ENCODE results near the gene METTL13. TPM values are rescaled to one million over a fixed set of nuclear protein-coding genes. Genes with fewer than 3 reads are reported as not detected.

METTL13 gene
- total and polyA plus RNA-seq, 2 of the 8 experiments (the other 6 are each of a cell fraction or from before 2014, with no cell fraction given): 38.1 to 66.3 TPM

DNA sequence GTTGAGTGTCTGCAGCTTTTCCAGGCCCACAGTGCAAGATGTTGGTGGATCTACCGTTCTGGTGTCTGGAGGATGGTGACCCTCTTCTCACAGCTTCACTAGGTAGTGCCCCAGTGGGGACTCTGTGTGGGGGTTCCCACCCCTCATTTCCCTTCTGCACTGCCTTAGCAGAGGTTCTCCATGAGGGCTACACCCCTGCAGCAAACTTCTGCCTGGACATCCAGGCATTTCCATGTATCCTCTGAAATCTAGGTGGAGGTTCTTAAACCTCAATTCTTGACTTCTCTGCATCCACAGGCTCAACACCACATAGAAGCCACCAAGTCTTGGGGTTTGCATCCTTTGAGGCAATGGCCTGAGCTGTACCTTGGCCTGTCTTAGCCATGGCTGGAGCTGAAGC is 45.5 kb downstream of the METTL13 start:
- Histone ChIP-seq H2AFZ (ENCODE audit: low read length) (no peak overlapping the region), H2AK5ac (ENCODE audit: low read depth, low read length) (no peak overlapping the region), H3K36me3 (ENCODE audit: control insufficient read depth in 2 of 4, insufficient read depth in 4 of 4, low read length in 3 of 4) (peaks cover 0 to 3% (median 0%) of the 10 kb centered on the region in 4 experiments; a peak in 1 of 8 replicates), H3K14ac (ENCODE audit: insufficient read length) (no peak overlapping the region), H3K4ac (replicated peaks; ENCODE audit: insufficient read length, low read depth, low read length) (no peak overlapping the region), H3K4me2 (ENCODE audit: insufficient read depth in 1 of 2, low read depth in 2 of 2, low read length in 2 of 2) (no peak overlapping the region), H3K4me1 (replicated peaks in 1 of 4; ENCODE audit: control insufficient read depth in 3 of 4, insufficient read depth in 4 of 4, low read length in 3 of 4) (no peaks in the 10 kb centered on the region), H3K23me2 (ENCODE audit: low read depth, low read length) (no peaks in the 10 kb centered on the region), H3K27ac (ENCODE audit: low read depth, low read length) (no peak overlapping the region), H4K91ac (replicated peaks; ENCODE audit: insufficient read length, low read length) (no peak overlapping the region), H3K79me2 (ENCODE audit: control insufficient read depth in 1 of 2, insufficient read depth in 2 of 2, low read length in 2 of 2) (no peaks in the 10 kb centered on the region), H3K18ac (ENCODE audit: extremely low read depth, low read length) (no peak overlapping the region), H3K9ac (replicated peaks in 1 of 4; ENCODE audit: extremely low read depth in 1 of 4, low read depth in 3 of 4, low read length in 3 of 4) (no peak overlapping the region), H2BK20ac (ENCODE audit: low read length) (no peak overlapping the region), H3K4me3 (ENCODE audit: extremely low read depth in 1 of 4, insufficient read depth in 2 of 4, low read depth in 3 of 4, low read length in 4 of 4) (no peak overlapping the region), H2BK15ac (ENCODE audit: low read length) (no peak overlapping the region), H3K56ac (replicated peaks; ENCODE audit: insufficient read length, low read depth, low read length) (no peak overlapping the region), H3K27me3 (replicated peaks in 1 of 4; ENCODE audit: control insufficient read depth in 3 of 4, extremely low read depth in 1 of 4, insufficient read depth in 3 of 4, low read length in 3 of 4) (no peaks in the 10 kb centered on the region), H2BK120ac (replicated peaks; ENCODE audit: low read depth, low read length) (no peak overlapping the region), H3K79me1 (ENCODE audit: low read depth, low read length) (no peaks in the 10 kb centered on the region), H4K5ac (ENCODE audit: insufficient read length, low read depth, low read length) (no peak overlapping the region), H4K8ac (ENCODE audit: extremely low read depth, insufficient read depth, low read length) (no peak overlapping the region), H3K9me3 (ENCODE audit: insufficient read depth in 2 of 2, low read depth in 1 of 2, low read length in 1 of 2) (peaks cover 13 to 18% of the 10 kb centered on the region in 2 experiments), H4K20me1 (replicated peaks in 1 of 2; ENCODE audit: control insufficient read depth in 1 of 2, insufficient read depth in 2 of 2, low read length in 2 of 2) (no peaks in the 10 kb centered on the region), H2BK5ac (ENCODE audit: low read depth, low read length) (no peak overlapping the region), H3K23ac (ENCODE audit: insufficient read length) (no peak overlapping the region), H2BK12ac (ENCODE audit: low read depth, low read length) (no peak overlapping the region)
- FAIRE-seq: no peak
- 43% methylated on average over 1 of the region's 1 CpG; no CpG with 5 or more reads in 1 of the 2 experiments for WGBS, 2 experiments (ENCODE audit: extremely low coverage in 1 of 2, insufficient coverage in 1 of 2, insufficient read length in 1 of 2, insufficient replicate concordance in 2 of 2, low coverage in 1 of 2, low lambda C conversion rate in 2 of 2, missing lambda C conversion rate in 1 of 2)
- DNase-seq (ENCODE audit: low read depth in 1 of 2, low spot score in 2 of 2): no peak
- ChIA-PET CTCF (ENCODE audit: partially characterized antibody) (interaction anchor here (1.4 kb wide), 1 partner anchor 26 kb away, joined by 5 read pairs; no protein-coding TSS in a partner anchor), POLR2A (ENCODE audit: partially characterized antibody) (no interaction called here)
- no peak for TF ChIP-seq SAP30 (IDR thresholded peaks at IDR 0.05; ENCODE audit: insufficient read depth, insufficient replicate concordance, low read length)
- TF ChIP-seq, protein P1, sequence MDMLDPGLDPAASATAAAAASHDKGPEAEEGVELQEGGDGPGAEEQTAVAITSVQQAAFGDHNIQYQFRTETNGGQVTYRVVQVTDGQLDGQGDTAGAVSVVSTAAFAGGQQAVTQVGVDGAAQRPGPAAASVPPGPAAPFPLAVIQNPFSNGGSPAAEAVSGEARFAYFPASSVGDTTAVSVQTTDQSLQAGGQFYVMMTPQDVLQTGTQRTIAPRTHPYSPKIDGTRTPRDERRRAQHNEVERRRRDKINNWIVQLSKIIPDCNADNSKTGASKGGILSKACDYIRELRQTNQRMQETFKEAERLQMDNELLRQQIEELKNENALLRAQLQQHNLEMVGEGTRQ (IDR thresholded peaks at IDR 0.05; ENCODE audit: low read length): no peak
- TF ChIP-seq RAD21 (IDR thresholded peaks at IDR 0.05 in 1 of 2, conservative IDR thresholded peaks at IDR 0.05 in 1 of 2; ENCODE audit: low read depth in 2 of 2, low read length in 2 of 2): no peak
